Measurements from ENCODE around the gene HNRNPA3.

GRCh38 chr2:177273408-177273807, 60.8 kb downstream of the HNRNPA3 start:
- TF ChIP-seq CREB1 (IDR thresholded peaks at IDR 0.05; ENCODE audit: low read depth) (no peak), MAX (IDR thresholded peaks at IDR 0.05) (no peak), NFIC (IDR thresholded peaks at IDR 0.05) (no peak), RAD21 (IDR thresholded peaks at IDR 0.05; ENCODE audit: low read depth) (no peak), TEAD4 (IDR thresholded peaks at IDR 0.05) (no peak), REST (IDR thresholded peaks at IDR 0.05; ENCODE audit: low read depth) (no peak)
